HFFc6 (cell line): ENCODE data around the gene SERTAD1. TPM values are rescaled to one million over a fixed set of nuclear protein-coding genes. Genes with fewer than 3 reads are reported as not detected.

Experiments
- DNase-seq: peaks from one replicate; pipeline ENCODE4 v3.0.0-alpha.2; 2018
- H3K27ac Mint-ChIP-seq: 2 replicates; pipeline ENCODE4 v1.8.0; 2020; ENCODE audit warnings: mild to moderate bottlenecking, mixed read lengths
- H3K27me3 Mint-ChIP-seq: 2 replicates; pipeline ENCODE4 v1.8.0; 2021; ENCODE audit warnings: mild to moderate bottlenecking, moderate library complexity, mixed read lengths; ENCODE audit not compliant: insufficient read depth
- H3K36me3 Mint-ChIP-seq: 2 replicates; pipeline ENCODE4 v1.8.0; 2021; ENCODE audit warnings: low read depth, mixed read lengths
- H3K4me1 Mint-ChIP-seq: 2 replicates; pipeline ENCODE4 v1.8.0; 2020; ENCODE audit warnings: low read depth, mixed read lengths
- H3K4me3 Mint-ChIP-seq: 2 replicates; pipeline ENCODE4 v1.8.0; 2020; ENCODE audit warnings: mild to moderate bottlenecking, moderate library complexity, mixed read lengths
- H3K9me3 Mint-ChIP-seq: 2 replicates; pipeline ENCODE4 v1.8.0; 2020; ENCODE audit warnings: mild to moderate bottlenecking, mixed read lengths
- total RNA-seq, 6 experiments: library from RNA; stranded (reverse); fragmentation: NEBNext Ultra II Directional; extraction: Animal tissue kit (Norgen Biotek cat#: 25700); gene quantifications; 2 replicates in 1 of 6; 3 replicates in 5 of 6; pipeline ENCODE4 v1.2.3, GENCODE V29; 2021
- TF ChIP-seq, protein P1 (sequence below): fragments of 200-600 bp; sonication (generic); IDR thresholded peaks from 2 replicates; pipeline ENCODE4 v1.5.0; 2021; ENCODE audit warnings: antibody characterized with exemption, mild to moderate bottlenecking

The SERTAD1 gene
- total RNA-seq, 6 experiments from 2014 or later: 18.5 to 25.4 (median 21.2) TPM

DNA sequence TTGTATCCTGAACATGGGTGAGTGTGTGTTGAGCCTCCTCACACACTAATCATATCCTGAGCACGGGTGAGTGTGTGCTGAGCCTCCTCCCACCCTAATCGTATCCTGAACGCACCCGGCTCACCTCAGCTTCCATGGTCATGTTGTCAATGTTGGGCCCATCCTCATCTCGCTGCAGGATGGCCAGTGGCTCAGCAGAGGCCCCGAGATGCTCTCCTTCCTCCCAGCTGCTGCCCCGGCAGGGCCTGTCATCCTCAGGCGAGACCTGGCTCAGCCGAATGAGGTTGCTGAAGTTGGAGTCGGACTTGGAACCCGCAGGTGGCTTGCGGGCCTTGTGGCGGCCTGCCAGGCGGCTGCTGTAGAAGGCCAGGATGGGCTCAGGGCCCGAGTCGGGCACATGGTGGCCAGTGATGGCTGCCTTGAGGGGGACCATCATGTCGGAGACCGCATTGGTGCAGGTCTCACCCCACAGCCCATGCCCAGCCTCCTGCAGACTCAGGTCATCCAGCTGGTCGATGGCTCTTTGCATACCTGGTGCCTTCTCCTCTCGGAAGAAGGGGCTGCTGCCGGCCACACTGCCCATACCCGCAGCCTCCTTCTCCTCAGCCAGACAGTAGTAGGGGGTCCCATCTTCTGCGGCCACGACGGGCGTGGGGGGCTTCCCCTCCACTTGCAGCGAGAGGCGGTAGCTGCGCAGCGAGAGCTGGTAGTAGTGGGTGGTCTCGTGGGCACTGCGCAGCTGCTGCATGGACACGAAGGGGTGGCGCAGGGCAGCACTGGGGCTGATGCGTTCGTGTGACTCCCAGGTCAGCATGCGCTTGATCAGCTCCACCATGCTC, 45.4 kb downstream of the SERTAD1 start:
- Mint-ChIP-seq H3K27ac (no peak overlapping the region), H3K9me3 (no peaks in the 10 kb centered on the region), H3K27me3 (peaks cover 5% of the 10 kb centered on the region), H3K4me3 (no peak overlapping the region), H3K4me1 (no peaks in the 10 kb centered on the region), H3K36me3 (no peaks in the 10 kb centered on the region)
- TF ChIP-seq, protein P1, sequence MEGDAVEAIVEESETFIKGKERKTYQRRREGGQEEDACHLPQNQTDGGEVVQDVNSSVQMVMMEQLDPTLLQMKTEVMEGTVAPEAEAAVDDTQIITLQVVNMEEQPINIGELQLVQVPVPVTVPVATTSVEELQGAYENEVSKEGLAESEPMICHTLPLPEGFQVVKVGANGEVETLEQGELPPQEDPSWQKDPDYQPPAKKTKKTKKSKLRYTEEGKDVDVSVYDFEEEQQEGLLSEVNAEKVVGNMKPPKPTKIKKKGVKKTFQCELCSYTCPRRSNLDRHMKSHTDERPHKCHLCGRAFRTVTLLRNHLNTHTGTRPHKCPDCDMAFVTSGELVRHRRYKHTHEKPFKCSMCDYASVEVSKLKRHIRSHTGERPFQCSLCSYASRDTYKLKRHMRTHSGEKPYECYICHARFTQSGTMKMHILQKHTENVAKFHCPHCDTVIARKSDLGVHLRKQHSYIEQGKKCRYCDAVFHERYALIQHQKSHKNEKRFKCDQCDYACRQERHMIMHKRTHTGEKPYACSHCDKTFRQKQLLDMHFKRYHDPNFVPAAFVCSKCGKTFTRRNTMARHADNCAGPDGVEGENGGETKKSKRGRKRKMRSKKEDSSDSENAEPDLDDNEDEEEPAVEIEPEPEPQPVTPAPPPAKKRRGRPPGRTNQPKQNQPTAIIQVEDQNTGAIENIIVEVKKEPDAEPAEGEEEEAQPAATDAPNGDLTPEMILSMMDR: no peak
- DNase-seq: no peak

DNA sequence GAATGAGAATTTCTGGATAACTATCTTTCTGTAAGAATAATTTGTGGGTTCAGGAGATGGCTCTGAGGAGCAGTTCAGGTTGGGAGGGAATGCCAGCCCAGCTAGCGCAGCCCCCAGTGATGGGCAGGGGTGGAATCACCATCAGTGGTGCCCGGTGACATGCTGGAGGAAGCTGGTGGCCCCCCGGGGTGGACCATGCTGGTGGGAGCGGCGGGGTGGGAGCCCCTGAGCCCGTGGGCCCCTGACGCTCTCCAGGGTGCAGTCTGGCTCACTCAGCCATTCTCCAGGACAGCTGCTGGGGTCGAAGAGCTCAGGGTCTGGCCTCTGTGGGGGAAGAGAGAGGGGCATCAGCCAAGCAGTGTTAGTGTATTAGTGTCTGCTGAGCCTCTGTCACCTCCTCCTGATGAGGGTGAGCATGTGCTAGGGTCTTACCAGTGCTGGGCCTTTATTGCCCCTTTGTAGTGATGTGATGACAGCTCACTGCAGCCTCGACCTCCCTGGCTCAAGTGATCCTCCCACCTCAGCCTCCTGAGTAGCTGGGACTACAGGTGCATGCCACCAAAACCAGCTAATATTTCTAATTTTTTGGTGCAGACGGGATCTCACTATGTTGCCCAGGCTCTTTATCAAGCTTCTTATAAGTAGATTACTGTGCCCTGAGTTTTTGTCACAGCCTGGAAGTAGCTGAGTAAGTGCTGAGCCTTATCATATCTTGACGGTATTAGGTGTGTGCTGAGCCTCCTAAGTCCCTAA, 46.2 kb downstream of the SERTAD1 start:
- Mint-ChIP-seq H3K9me3 (no peaks in the 10 kb centered on the region), H3K27ac (no peak overlapping the region), H3K4me3 (no peak overlapping the region), H3K4me1 (no peaks in the 10 kb centered on the region), H3K36me3 (0 out of 2 replicates have a peak, but pooled peaks cover 4% of the 10 kb centered on the region), H3K27me3 (no peaks in the 10 kb centered on the region)
- TF ChIP-seq, protein P1: no peak
- DNase-seq: no peak

DNA sequence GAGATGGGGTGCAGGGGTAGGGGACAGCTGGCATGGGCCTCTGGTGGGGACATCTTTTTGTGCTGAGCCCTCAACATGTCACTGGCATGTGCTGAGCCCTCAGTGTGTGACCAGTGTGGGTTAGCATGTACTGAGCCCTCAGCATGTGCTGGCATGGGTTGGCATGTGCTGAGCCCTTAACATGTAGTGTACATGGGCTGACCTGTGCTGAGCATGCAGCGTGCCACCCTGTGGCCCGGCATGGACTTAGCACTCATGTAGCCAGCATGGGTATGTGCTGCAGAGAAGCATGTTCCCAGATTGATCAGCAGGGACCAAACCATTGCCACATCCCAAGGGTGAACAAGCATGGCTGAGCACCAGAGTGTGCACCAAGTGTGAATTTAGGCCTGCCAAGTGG, 47.3 kb downstream of the SERTAD1 start:
- Mint-ChIP-seq H3K36me3 (0 out of 2 replicates have a peak, but pooled peaks cover 7% of the 10 kb centered on the region), H3K27me3 (no peaks in the 10 kb centered on the region; the same call in 1 of the 2 replicates), H3K4me1 (no peaks in the 10 kb centered on the region), H3K9me3 (no peaks in the 10 kb centered on the region), H3K4me3 (no peak overlapping the region), H3K27ac (no peak overlapping the region)
- no peak for DNase-seq
- TF ChIP-seq, protein P1: no peak; the same call in 1 of the 2 replicates

DNA sequence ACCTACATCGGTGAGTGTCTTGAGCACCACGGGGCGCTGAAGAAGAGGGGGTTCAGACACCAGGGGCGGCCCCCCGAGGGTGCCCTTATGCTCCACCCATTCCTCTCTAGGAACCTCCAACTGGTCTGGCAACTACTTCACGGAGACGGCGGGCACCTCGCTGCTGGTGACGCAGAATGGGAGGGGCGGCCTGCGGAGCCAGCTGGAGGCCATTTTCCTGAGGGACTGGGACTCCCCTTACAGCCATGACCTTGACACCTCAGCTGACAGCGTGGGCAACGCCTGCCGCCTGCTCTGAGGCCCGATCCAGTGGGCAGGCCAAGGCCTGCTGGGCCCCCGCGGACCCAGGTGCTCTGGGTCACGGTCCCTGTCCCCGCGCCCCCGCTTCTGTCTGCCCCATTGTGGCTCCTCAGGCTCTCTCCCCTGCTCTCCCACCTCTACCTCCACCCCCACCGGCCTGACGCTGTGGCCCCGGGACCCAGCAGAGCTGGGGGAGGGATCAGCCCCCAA, 47.9 kb downstream of the SERTAD1 start:
- no peak overlapping the region for H3K27ac Mint-ChIP-seq
- H3K4me1 Mint-ChIP-seq: no peaks in the 10 kb centered on the region
- H3K36me3 Mint-ChIP-seq: 0 out of 2 replicates have a peak, but pooled peaks cover 7% of the 10 kb centered on the region
- TF ChIP-seq, protein P1: no peak
- H3K27me3 Mint-ChIP-seq: no peaks in the 10 kb centered on the region; the same call in 1 of the 2 replicates
- no peaks in the 10 kb centered on the region for H3K9me3 Mint-ChIP-seq
- no peak for DNase-seq
- no peak overlapping the region for H3K4me3 Mint-ChIP-seq

DNA sequence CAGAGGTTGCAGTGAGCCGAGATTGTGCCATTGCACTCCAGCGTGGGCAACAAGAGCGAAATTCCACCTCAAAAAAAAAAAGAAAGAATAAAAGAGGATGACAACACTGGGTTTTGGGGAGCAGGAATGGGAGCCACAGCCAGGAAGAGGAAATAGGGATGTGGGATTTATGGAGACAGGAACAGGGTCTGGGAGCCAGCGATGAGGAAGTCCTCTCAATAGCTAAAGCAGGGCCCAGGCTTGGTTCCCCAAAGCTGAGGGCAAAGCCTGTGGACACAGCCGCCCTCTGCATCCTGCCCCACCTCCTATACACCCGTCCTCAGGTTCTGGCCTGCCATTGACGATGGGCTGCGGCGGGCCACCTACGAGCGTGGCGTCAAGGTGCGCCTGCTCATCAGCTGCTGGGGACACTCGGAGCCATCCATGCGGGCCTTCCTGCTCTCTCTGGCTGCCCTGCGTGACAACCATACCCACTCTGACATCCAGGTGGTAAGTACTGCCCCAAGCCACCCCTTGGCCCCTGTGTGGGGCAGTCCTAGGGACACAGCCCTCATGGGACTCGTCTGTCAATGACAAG, 49.4 kb downstream of the SERTAD1 start:
- Mint-ChIP-seq H3K4me1 (no peaks in the 10 kb centered on the region), H3K4me3 (no peak overlapping the region), H3K9me3 (no peaks in the 10 kb centered on the region), H3K36me3 (0 out of 2 replicates have a peak, but pooled peaks cover 7% of the 10 kb centered on the region), H3K27me3 (no peaks in the 10 kb centered on the region; the same call in 1 of the 2 replicates), H3K27ac (no peak overlapping the region)
- DNase-seq: no peak
- TF ChIP-seq, protein P1: no peak
